ENCODE data around the gene TYW1B.
"Not testable (repeated sequence)": the region's sequence is repeated elsewhere in the genome, so short reads cannot be mapped to it uniquely, and the experiment has no call there.

GRCh38 chr7:72628375-72628774 is 199.6 kb downstream of the TYW1B start:
- TF ChIP-seq CTCF, POLR2AphosphoS5, EP300, POLR2A (IDR thresholded peaks at IDR 0.05): not testable (repeated sequence)

Measured in gastroesophageal sphincter (tissue), 3 donors.